Central memory CD8-positive, alpha-beta T cell (primary cell): ENCODE data around the gene MAFG.

Experiments
- ATAC-seq: fragments of 150-1000 bp; cut with Tn5 transposase; replicated peaks from 2 replicates; pipeline ENCODE4 v1.10.0; 2022; ENCODE audit warnings: mild to moderate bottlenecking, moderate FRiP score, moderate number of reproducible peaks; ENCODE audit not compliant: poor library complexity, severe bottlenecking; ENCODE audit errors: extremely low read depth
- DNase-seq, 2 donors: peaks; one replicate each; pipeline ENCODE4 v3.0.0; 2021; ENCODE audit warnings: low spot score in 2 of 2
- H3K27ac Mint-ChIP-seq: one replicate; pipeline ENCODE4 v1.8.0; 2022; ENCODE audit warnings: low read depth, mild to moderate bottlenecking, moderate library complexity, mixed read lengths
- H3K27me3 Mint-ChIP-seq: one replicate; pipeline ENCODE4 v1.8.0; 2022; ENCODE audit warnings: mixed read lengths
- H3K36me3 Mint-ChIP-seq: one replicate; pipeline ENCODE4 v1.8.0; 2022; ENCODE audit warnings: mild to moderate bottlenecking, moderate library complexity, mixed read lengths; ENCODE audit not compliant: insufficient read depth
- H3K4me1 Mint-ChIP-seq: one replicate; pipeline ENCODE4 v1.8.0; 2022; ENCODE audit warnings: mixed read lengths
- H3K4me3 Mint-ChIP-seq: one replicate; pipeline ENCODE4 v1.8.0; 2022; ENCODE audit warnings: mild to moderate bottlenecking, moderate library complexity, mixed read lengths
- H3K9me3 Mint-ChIP-seq: one replicate; pipeline ENCODE4 v1.8.0; 2022; ENCODE audit warnings: mixed read lengths

Gene MAFG

DNA sequence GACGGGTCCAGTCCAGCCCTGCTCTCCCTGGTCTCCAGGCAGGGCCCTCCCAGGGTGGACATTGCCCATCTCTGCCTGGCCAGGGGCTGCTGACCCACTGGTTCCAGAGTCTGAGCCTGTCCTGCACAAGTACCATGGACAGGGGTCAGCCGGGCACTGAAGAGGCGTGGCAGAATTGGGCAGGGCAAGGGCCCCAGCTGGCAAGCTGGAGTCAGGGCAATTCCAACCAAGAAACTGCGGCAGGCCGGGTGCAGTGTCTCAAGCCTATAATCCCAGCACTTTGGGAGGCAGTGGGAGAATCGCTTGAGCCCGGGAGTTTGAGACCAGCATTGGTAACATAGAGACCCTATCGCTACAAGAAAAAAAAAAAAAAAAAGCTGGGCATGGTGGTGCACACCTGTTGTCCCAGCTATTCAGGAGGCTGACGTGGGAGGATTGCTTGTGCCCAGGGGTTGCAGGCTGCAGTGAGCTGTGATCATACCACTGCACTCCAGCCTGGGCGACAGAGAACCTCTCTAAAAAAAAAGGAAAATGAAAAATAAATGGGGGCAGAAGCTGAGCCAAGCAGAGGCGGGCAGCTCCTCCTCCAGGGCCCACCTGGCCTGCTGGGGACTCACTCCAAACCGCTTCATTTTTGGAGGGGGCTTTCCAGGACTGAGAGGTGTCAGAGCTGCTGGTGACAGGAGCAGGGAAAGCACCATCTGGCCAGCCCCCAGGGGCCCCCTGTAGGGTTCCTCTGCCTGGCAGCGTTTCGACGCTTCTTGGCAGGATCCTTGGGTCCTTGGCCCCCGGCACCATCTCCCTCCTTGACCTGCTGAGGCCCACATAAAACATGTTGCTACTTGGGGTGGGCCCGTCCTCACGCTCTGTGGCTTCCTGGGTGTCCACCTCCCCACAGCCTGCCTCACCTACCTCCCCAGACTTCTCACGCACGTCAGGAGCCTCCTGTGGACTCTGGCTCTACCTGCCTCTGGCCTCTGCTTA is 2.9 kb upstream of the MAFG start:
- Mint-ChIP-seq H3K36me3 (peaks cover 6% of the 10 kb centered on the region), H3K4me3 (no peak overlapping the region), H3K27me3 (peaks cover 45% of the 10 kb centered on the region), H3K4me1 (peaks cover 16% of the 10 kb centered on the region), H3K27ac (no peak overlapping the region), H3K9me3 (no peaks in the 10 kb centered on the region)
- ATAC-seq (no peak), DNase-seq (no peak)

DNA sequence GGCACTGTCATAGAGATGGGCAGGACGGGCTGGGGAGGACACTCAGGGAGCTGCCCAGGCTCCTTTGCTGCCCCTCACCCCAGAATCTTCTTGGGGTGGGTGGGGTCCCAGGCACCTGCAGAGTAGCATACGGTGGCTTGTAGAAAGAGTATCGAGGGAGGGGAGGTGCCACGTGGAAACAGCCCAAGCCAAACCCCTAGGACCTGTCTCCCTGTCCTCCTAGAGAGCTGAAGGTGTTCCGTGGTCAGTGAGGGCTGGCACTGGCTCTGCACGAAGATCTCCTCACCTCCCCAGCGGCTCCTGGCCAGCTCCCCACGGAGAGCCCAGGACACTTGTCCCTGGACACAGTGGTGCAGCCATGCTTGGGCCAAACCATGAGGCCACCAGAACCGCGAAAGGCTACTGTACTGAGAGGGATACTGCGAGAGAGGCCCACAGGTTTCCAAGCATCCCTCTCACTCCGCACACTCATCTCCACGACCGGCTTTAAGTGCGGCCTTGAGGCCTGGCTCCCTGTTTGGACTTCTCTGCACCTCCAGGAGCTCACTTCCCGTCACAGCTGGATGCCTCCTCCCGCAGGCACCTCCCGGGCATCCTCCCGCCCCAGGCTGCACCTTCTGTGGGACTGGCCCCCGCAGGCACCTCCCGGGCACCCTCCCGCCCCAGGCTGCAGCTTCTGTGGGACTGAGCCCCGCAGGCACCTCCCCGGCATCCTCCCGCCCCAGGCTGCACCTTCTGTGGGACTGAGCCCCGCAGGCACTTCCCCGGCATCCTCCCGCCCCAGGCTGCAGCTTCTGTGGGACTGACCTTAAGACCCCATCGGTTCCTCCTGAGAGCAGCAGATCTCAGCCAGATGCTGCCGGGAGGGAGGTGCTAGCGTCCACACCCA is 2.0 kb upstream of the MAFG start:
- Mint-ChIP-seq H3K9me3 (no peaks in the 10 kb centered on the region), H3K27ac (no peak overlapping the region), H3K4me3 (peak overlapping the region; percentile 63), H3K4me1 (peaks cover 16% of the 10 kb centered on the region), H3K27me3 (peaks cover 45% of the 10 kb centered on the region), H3K36me3 (peaks cover 6% of the 10 kb centered on the region)
- no peak for DNase-seq
- ATAC-seq, result no peak

DNA sequence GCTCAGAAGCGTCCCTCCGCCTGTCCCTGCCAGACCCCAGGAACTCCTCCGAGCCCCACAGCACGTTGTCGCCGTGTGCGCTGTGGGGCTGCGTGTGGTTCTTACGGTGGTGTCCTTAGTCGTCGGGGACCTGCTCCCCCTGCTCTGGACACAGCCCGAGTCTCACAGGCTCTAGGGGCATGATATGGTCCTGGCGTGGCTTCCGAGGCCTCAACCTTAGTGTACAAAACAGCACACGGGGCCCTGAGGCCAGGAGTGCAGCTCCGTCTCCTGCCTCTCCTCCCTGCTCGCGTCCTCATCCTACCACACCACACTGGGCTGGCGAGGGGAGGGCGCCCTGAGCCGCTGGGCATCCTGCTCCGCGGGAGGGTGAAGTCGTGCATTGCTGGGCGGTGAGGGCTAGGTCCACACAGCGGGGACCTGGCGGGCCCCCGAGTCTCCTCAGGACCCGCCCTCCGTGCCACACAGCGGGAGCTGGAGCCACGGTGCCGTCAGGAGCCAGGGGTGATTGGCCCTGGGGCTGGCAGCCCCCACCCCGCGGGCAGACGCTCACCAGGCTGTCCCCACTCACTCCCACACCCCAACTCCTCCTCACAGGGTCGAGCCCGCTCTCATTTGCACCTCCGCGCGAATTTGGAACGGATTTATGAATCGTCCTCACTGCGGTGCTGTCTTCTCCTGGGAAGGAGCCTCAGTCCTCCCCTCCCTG is 1.2 kb upstream of the MAFG start:
- Mint-ChIP-seq H3K4me1 (peaks cover 13% of the 10 kb centered on the region), H3K4me3 (peak overlapping the region; percentile 63), H3K9me3 (no peaks in the 10 kb centered on the region), H3K27me3 (peaks cover 39% of the 10 kb centered on the region), H3K27ac (peak overlapping the region; percentile 65), H3K36me3 (peaks cover 8% of the 10 kb centered on the region)
- no peak for ATAC-seq
- no peak for DNase-seq

DNA sequence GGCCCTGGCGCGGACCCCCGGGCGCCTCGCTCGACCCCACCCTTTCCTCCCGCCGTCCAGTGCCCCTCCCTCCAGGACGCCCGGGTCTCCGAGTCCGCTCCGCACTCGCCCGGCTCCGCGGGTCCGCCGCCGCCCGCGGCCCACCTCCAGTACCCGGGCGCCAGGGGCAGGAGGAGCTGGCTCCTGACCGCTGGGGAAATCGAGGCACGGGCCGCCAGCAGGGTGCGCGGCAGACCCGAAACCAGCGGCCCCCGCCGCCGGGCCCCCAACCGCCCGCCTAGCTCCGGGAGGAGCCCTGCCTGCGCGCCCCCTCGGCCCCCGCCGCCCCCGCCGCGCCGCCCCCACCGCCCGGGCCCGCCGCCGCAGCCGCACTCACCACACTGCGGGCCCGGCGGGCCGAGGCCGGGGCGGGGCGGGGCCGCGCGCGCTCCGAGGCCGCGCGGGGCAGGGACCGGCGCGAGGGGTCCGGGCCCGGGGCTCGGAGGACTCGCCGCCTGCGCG is 333 bp downstream of the MAFG start:
- Mint-ChIP-seq H3K4me1 (peaks cover 9% of the 10 kb centered on the region), H3K27me3 (peaks cover 24% of the 10 kb centered on the region), H3K27ac (peak overlapping the region; percentile 76), H3K36me3 (peaks cover 15% of the 10 kb centered on the region), H3K9me3 (no peaks in the 10 kb centered on the region), H3K4me3 (peak overlapping the region; percentile 77)
- ATAC-seq (peak; percentile 39), DNase-seq (no peak)

DNA sequence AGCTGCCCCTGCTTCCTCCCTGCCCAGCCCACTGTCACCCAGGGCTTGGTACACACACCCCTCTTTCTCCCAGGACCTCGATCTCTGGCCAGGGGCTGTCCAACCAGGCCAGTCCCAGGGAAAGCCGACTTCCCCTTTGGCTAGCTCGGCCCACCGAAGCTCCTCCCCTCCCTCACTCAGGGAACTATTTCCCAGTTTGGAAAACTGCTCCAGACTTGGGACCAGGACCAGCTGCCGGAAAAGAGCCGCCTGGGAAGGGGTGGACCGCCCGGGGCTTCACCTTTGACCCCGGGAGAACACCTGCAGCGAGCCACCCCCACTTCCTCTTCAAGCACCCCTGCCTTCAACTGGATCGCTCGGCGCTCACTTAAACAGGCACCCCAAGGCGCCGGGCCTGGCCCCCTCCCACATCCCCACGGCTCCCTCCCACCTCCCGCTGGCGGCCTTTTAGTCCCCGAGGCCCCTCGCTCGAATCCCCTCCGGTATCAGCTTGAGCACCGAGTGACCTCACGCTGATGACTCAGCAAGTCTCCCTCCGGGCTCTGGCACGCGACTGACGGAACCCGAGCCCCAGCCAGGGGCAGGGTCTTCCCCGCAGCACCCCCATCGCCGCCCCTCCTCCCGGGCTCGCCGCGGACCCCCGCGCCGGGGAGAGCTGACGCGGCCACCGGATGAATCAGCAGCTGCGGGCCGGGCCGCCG is 934 bp downstream of the MAFG start:
- Mint-ChIP-seq H3K27ac (peak overlapping the region; percentile 76), H3K27me3 (peaks cover 18% of the 10 kb centered on the region), H3K4me1 (peaks cover 9% of the 10 kb centered on the region), H3K36me3 (peaks cover 15% of the 10 kb centered on the region), H3K9me3 (no peaks in the 10 kb centered on the region), H3K4me3 (peak overlapping the region; percentile 77)
- ATAC-seq (peak; percentile 16), DNase-seq (no peak)

DNA sequence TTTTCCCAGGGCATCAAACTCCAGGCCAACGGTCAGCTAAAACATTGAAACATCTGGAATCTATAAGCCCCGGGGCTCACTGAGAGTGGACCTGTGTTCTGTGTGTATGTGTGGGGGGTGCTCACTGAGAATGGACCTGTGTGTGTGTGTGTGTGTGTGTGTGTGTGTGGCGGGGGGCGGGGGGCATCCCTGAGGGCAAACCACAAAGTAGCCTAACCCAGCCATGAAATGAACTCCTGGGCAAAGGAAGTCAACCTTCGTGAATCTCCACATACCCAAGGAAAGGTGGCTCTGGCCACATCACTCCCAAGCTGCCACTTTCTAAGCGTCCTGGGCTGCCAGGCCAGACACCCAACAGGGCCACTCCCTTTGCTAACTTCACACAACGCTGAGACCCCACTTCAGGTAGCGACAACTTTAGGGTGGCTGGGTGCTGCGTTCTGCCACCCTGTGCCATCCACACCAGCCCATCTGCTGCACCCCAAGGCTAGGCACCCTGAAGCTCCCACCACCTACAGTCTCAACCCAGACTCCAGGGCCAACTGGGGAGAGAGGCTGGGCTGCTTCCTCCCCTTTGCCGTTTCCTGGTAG is 1.6 kb downstream of the MAFG start:
- peak overlapping the region; percentile 77 for H3K4me3 Mint-ChIP-seq
- H3K27ac Mint-ChIP-seq, result peak overlapping the region; percentile 76
- DNase-seq (no peak), ATAC-seq (no peak)
- peaks cover 15% of the 10 kb centered on the region for H3K36me3 Mint-ChIP-seq
- H3K27me3 Mint-ChIP-seq, result peaks cover 12% of the 10 kb centered on the region
- peaks cover 9% of the 10 kb centered on the region for H3K4me1 Mint-ChIP-seq
- no peaks in the 10 kb centered on the region for H3K9me3 Mint-ChIP-seq

DNA sequence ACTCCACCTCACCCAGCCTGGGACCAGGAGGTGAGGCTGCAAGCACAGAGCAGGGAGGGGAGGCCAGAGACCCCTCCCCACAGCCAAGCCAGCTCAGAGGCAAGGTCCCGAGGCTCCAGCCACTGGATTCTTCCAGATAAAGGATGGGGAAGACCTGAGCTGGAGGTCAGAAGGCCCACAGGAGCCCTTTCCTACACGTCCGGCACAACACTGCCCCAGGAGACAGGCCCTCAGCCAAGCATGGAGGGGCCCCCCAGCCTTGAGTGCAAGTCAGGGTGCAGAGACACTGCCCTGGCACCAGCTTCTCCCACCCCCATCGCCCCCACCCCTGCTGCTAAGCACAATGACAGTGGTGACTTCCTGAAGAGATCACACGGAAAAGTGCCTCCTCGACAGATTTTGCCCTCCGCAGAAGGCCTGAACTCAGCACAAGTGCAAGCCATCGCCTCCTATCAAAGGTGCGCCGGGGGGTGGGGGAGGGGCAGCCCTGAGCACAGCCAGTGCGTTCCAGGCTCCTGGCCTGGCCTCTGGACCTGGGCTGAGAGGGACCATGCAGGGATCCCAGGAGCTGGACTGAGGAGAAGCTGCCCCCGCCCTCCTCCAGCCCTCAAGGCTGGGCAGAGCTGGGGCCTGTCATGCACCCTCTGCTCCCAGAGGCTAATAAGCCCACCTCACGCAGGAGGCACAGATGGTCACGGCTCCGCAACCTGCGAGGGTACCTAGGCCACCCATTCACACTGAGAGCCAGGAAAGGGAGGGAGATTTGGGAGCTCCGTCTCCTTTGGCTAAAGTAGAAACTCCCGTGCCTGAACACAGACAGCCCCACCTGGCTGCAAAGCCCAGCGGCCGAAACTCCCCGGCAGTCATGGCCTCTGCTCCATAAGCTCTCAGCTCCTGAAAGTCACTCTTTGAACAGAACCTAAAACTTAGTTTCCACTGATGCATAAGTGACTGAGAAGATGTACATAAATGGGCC is 2.7 kb downstream of the MAFG start:
- H3K4me3 Mint-ChIP-seq, result peak overlapping the region; percentile 77
- H3K36me3 Mint-ChIP-seq, result peaks cover 15% of the 10 kb centered on the region
- H3K9me3 Mint-ChIP-seq, result no peaks in the 10 kb centered on the region
- peaks cover 9% of the 10 kb centered on the region for H3K4me1 Mint-ChIP-seq
- H3K27me3 Mint-ChIP-seq, result peaks cover under 1% of the 10 kb centered on the region
- no peak for DNase-seq
- no peak overlapping the region for H3K27ac Mint-ChIP-seq
- ATAC-seq, result no peak

DNA sequence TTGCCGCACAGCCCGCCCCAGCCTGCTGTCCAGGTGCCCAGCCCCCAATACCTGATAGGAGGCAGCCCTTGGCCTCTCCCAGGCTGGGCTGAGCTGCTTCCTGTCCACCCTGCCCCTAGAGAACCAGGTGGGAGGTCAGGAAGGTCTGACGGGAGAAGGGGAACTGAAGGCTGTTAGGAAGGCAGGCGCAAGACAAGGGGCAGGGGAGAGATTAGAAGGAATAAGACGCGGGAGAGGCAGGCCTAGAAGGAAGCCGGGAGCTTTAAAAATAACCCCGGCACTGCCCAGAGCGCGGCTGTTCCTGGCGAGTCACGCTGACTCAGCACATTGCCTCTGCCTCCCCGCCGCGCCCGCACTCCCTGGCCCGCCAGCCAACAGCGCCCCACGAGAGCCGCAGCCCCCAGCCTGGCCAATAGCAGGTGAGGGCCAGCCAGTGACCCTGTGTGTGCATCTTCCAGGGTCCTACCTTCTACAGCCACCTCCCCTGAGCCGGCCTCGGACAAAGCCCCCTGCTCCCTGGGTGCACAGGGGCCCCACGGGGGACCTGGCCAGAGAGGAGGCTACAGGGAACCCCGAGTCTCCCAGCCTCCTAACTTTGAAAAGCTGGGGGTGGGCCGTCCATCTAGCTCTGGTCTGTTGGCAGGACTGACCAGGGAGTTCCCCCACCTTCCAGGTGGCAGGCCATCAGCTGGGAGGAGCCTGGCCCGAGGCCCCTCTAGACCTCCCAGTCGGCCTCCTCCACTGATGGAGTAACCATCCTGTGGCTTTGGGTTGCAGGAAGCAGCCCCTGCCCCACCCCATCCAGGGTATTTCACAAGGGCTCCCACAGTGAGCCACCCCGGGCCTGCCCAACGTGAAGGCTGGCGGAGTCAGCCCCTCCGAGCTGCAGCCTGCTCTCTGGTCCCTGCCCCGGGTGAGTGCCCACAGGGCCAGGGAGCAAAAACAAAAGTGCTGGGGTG is 4.0 kb downstream of the MAFG start:
- Mint-ChIP-seq H3K4me3 (no peak overlapping the region), H3K9me3 (no peaks in the 10 kb centered on the region), H3K4me1 (peaks cover 10% of the 10 kb centered on the region), H3K27me3 (no peaks in the 10 kb centered on the region), H3K27ac (no peak overlapping the region), H3K36me3 (peaks cover 17% of the 10 kb centered on the region)
- no peak for DNase-seq
- ATAC-seq, result no peak

DNA sequence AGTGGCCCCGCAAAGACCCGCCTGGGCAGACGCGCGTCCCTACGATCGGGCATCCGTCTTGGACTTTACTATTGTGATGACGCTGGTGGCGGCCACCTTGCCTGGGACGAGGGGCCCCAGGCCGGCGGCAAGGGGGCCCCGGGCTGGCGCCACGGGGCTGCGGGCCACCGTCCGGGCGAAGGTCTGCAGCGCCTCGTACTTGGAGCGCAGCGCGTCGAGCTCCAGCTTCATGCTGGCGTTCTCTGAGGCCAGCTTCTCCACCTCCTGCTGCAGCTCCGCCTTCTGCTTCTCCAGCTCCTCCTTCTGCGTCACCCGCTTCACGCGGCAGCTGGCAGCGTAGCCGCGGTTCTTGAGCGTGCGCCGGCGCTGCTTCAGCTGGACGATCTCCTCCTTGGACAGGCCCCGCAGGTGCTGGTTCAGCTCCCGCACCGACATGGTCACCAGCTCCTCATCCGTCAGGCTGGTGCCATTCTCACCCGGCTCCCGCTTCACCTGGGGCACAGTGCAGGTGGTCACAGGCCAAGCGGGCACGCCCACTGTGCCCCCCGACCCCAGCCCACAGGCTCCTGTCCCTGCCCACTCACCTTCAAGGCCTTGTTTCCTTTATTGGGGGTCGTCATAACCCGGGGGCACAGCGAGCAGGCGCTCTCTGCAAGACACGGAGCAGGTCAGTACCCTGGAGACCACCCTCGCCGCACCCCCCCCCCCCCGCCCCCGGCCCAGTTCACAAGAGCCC is 4.8 kb downstream of the MAFG start:
- no peak overlapping the region for H3K4me3 Mint-ChIP-seq
- no peaks in the 10 kb centered on the region for H3K27me3 Mint-ChIP-seq
- peaks cover 18% of the 10 kb centered on the region for H3K36me3 Mint-ChIP-seq
- peak overlapping the region; percentile 32 for H3K27ac Mint-ChIP-seq
- peaks cover 19% of the 10 kb centered on the region for H3K4me1 Mint-ChIP-seq
- DNase-seq (no peak), ATAC-seq (no peak)
- H3K9me3 Mint-ChIP-seq, result no peaks in the 10 kb centered on the region
